PC-9 (cell line): ENCODE measurements around the gene ABHD8.

Experiments
- CTCF ChIP-seq: fragments of 200-600 bp; sonication (generic); conservative IDR thresholded peaks from 2 replicates; pipeline ENCODE4 v1.6.1; 2017; ENCODE audit warnings: mixed run types, antibody characterized with exemption, mild to moderate bottlenecking, moderate library complexity
- EZH2 ChIP-seq: fragments of 200-600 bp; sonication (generic); IDR thresholded peaks from 2 replicates; pipeline ENCODE4 v1.8.0; 2017; ENCODE audit warnings: antibody characterized with exemption, low read depth

GRCh38 chr19:17307876-17308377, 4.7 kb upstream of the ABHD8 start:
- TF ChIP-seq EZH2 (no peak), CTCF (no peak)
